Neural crest cell (in vitro differentiated cells): ENCODE data around the gene GINS2. TPM values are rescaled to one million over a fixed set of nuclear protein-coding genes. Genes with fewer than 3 reads are reported as not detected.

Experiments used
- DNase-seq: peaks from one replicate; pipeline ENCODE4 v3.0.0; 2021; ENCODE audit warnings: low read depth, mixed read lengths, low spot score
- H3K27ac Mint-ChIP-seq: one replicate; pipeline ENCODE4 v1.8.0; 2021; ENCODE audit warnings: mild to moderate bottlenecking, mixed read lengths; ENCODE audit not compliant: unreplicated experiment
- H3K27me3 Mint-ChIP-seq: 2 replicates; pipeline ENCODE4 v1.8.0; 2021; ENCODE audit warnings: low read depth, mild to moderate bottlenecking, mixed read lengths
- H3K36me3 Mint-ChIP-seq: 2 replicates; pipeline ENCODE4 v1.8.0; 2021; ENCODE audit warnings: low read depth, mild to moderate bottlenecking, mixed read lengths
- H3K4me1 Mint-ChIP-seq: 2 replicates; pipeline ENCODE4 v1.8.0; 2021; ENCODE audit warnings: mixed read lengths
- H3K4me3 Mint-ChIP-seq: one replicate; pipeline ENCODE4 v1.8.0; 2021; ENCODE audit warnings: mild to moderate bottlenecking, mixed read lengths
- H3K9me3 Mint-ChIP-seq: 2 replicates; pipeline ENCODE4 v1.8.0; 2021; ENCODE audit warnings: mixed read lengths
- CTCF ChIP-seq: fragments of 200-600 bp; sonication (generic); conservative IDR thresholded peaks from 2 replicates; pipeline ENCODE4 v1.5.0; 2021; ENCODE audit warnings: antibody characterized with exemption, mild to moderate bottlenecking
- total RNA-seq: library from RNA; stranded (reverse); gene quantifications from 2 replicates; pipeline ENCODE4 v1.2.1, GENCODE V29; 2021

Gene GINS2
- total RNA-seq, 1 donor from 2014 or later, result 82.2 TPM

GRCh38 chr16:85665929-85666328 is 22.8 kb downstream of the GINS2 start:
- no peak for DNase-seq
- no peak overlapping the region for H3K27ac Mint-ChIP-seq

GRCh38 chr16:85665373-85665740 is 23.4 kb downstream of the GINS2 start:
- no peak for TF ChIP-seq CTCF
- Mint-ChIP-seq H3K27me3 (peaks cover 11% of the 10 kb centered on the region), H3K9me3 (no peaks in the 10 kb centered on the region), H3K4me1 (peaks cover 21% of the 10 kb centered on the region), H3K27ac (peak overlapping the region; percentile 45), H3K36me3 (peaks cover 20% of the 10 kb centered on the region), H3K4me3 (no peak overlapping the region)
- no peak for DNase-seq

More at GRCh38 chr16:85665929-85666328, 22.8 kb downstream of the GINS2 start:
- TF ChIP-seq CTCF, result no peak
- H3K4me1 Mint-ChIP-seq, result peaks cover 21% of the 10 kb centered on the region
- no peak overlapping the region for H3K4me3 Mint-ChIP-seq
- peaks cover 24% of the 10 kb centered on the region for H3K36me3 Mint-ChIP-seq
- peaks cover 11% of the 10 kb centered on the region for H3K27me3 Mint-ChIP-seq
- H3K9me3 Mint-ChIP-seq, result no peaks in the 10 kb centered on the region

GRCh38 chr16:85664580-85665372 is 24.0 kb downstream of the GINS2 start:
- peaks cover 22% of the 10 kb centered on the region for H3K36me3 Mint-ChIP-seq
- no peak for DNase-seq
- H3K4me1 Mint-ChIP-seq, result peaks cover 24% of the 10 kb centered on the region
- no peaks in the 10 kb centered on the region for H3K9me3 Mint-ChIP-seq
- no peak for TF ChIP-seq CTCF
- peak overlapping the region; percentile 34 for H3K4me3 Mint-ChIP-seq
- H3K27me3 Mint-ChIP-seq, result peaks cover 12% of the 10 kb centered on the region
- no peak overlapping the region for H3K27ac Mint-ChIP-seq

GRCh38 chr16:85663891-85664321 is 24.8 kb downstream of the GINS2 start:
- TF ChIP-seq CTCF, result no peak
- Mint-ChIP-seq H3K9me3 (no peaks in the 10 kb centered on the region), H3K4me3 (no peak overlapping the region), H3K27me3 (peaks cover 15% of the 10 kb centered on the region), H3K36me3 (peaks cover 25% of the 10 kb centered on the region), H3K4me1 (peaks cover 30% of the 10 kb centered on the region), H3K27ac (peak overlapping the region; percentile 81)
- no peak for DNase-seq

GRCh38 chr16:85662976-85663830 is 25.6 kb downstream of the GINS2 start:
- Mint-ChIP-seq H3K27ac (peak overlapping the region; percentile 81), H3K27me3 (peaks cover 15% of the 10 kb centered on the region), H3K9me3 (no peaks in the 10 kb centered on the region), H3K4me1 (peaks cover 30% of the 10 kb centered on the region), H3K4me3 (peak overlapping the region; percentile 80), H3K36me3 (peaks cover 25% of the 10 kb centered on the region)
- no peak for TF ChIP-seq CTCF
- DNase-seq, result no peak
